PFSK-1 (cell line): Measurements from ENCODE around the gene KIF12.

Experiments used
- FOXP2 ChIP-seq: optimal IDR thresholded peaks from 2 replicates; pipeline ENCODE3; 2011; ENCODE audit warnings: borderline replicate concordance, control low read depth, inconsistent platforms; ENCODE audit not compliant: insufficient read depth; ENCODE audit errors: extremely low read length, extremely low read depth
- POLR2AphosphoS5 ChIP-seq: IDR thresholded peaks from 2 replicates; pipeline ENCODE4 v1.6.1; 2012; ENCODE audit warnings: low read depth, mild to moderate bottlenecking, control low read depth, low read length, moderate library complexity
- REST ChIP-seq, 2 experiments: IDR thresholded peaks; 2 replicates each; pipeline versions ENCODE4 v1.6.1 to v1.8.0; 2011 to 2012; ENCODE audit warnings: low read depth in 2 of 2, low read length in 2 of 2, control low read depth in 1 of 2, inconsistent platforms in 1 of 2, mild to moderate bottlenecking in 1 of 2, moderate library complexity in 1 of 2; ENCODE audit not compliant: insufficient read depth in 1 of 2
- TAF1 ChIP-seq: IDR thresholded peaks from 2 replicates; pipeline ENCODE4 v1.6.1; 2012; ENCODE audit warnings: low read length, control low read depth, borderline replicate concordance; ENCODE audit not compliant: insufficient read depth

DNA sequence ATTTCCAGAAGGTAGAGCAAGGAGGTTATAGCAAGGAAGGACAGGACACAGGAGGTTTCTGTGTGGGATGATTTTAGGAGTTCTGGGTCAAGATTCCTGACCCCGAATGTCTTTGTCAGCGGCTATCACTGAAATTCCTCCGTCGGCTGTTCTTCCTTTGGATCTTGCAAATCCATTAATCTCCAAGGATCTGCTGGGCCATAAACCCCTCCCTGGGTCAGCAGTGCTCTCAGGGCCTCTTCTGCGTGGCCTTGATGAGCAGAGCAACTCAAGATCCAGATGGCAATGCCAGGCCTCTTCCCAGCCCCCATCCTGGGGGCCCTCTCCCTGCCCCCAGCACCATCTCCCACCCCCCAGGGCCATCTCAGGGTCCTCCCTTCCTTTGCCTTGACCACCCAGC, 40.0 kb upstream of the KIF12 start:
- TF ChIP-seq POLR2AphosphoS5 (no peak), REST (IDR thresholded peaks at IDR 0.05; ENCODE audit: insufficient read depth in 1 of 2, low read depth in 2 of 2, low read length in 2 of 2) (no peak), TAF1 (no peak), FOXP2 (no peak)
